ENCODE measurements around the gene ORAI2. TPM values are rescaled to one million over a fixed set of nuclear protein-coding genes. Genes with fewer than 3 reads are reported as not detected.

The ORAI2 gene
- total RNA-seq, 2 experiments from 2014 or later: 149 to 230 TPM

DNA sequence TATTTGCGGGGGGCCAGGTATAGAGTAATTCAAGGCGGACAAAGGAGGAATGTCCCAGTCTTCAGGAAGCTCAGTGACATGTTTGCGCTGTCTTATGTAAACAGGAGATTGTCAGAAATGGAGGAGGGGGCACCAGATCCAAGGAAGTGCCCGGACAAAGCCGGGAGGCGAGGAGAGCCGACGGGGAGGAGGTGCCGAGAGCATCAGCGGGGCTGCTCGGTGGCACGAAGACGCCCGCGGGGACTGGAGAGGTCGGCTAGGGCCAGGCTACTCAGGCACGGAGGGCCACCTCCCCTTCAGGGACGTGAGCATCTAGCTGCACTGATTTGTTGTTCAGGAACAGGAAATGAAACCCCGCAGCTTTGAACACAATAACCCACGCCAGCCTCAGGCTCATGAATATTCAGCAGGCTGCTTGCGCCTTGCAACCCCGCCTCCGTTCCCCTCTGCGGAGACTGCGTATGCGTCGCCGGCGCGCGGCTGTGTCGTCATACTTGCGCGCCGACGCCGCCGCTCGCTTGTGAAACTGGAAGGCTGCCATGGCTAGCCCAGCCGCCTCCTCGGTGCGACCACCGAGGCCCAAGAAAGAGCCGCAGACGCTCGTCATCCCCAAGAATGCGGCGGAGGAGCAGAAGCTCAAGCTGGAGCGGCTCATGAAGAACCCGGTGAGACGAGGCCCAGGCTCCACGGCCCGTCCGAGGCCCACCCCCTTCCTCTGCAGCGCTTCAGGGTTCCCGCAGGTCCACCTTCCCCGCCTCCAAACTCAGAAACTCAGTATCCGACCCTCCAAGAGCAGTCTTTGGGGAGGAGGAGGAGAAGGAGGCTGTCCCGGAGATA is 37.3 kb upstream of the ORAI2 start, which contains the start of gene PRKRIP1:
PRKRIP1 (plus strand) TSS at position 491 of the 837 bp plus-strand sequence; CDS start at position 540, 49 bp downstream.
- intact Hi-C loops (cut with micrococcal nuclease; ENCODE audit: unreplicated experiment): loop anchor here (2.0 to 10.0 kb wide), 2 partner anchors 39 to 851 kb away; no protein-coding TSS in a partner anchor
- DNase-seq (ENCODE audit: low spot score): peak; percentile 100
- Histone ChIP-seq H3K27ac (ENCODE audit: low read depth, low read length, poor library complexity, severe bottlenecking) (peak within 1 kb of the TSS; percentile 81), H3K4me1 (ENCODE audit: insufficient read depth, low read length, poor library complexity, severe bottlenecking) (peaks cover 18% of the 10 kb centered on the region), H3K9me2 (ENCODE audit: insufficient read depth, low read length) (no peaks in the 10 kb centered on the region), H3K79me2 (ENCODE audit: insufficient read depth, low read depth, low read length) (peaks cover 27% of the 10 kb centered on the region), H4K20me1 (ENCODE audit: insufficient read depth, low read length) (0 out of 2 replicates have a peak, but pooled peaks cover 5% of the 10 kb centered on the region), H3K9me3 (ENCODE audit: low read length) (no peaks in the 10 kb centered on the region), H2AFZ (ENCODE audit: low read length) (peak within 1 kb of the TSS; percentile 35; the same call in 1 of the 2 replicates), H3K4me3 (ENCODE audit: low read depth, low read length, poor library complexity, severe bottlenecking) (peak within 1 kb of the TSS; percentile 84), H3K4me2 (ENCODE audit: low read length) (peak within 1 kb of the TSS; percentile 96), H3K36me3 (ENCODE audit: insufficient read depth, low read length) (peaks cover 80% of the 10 kb centered on the region)
- BruUV-seq (replicated peaks): no TSS peak
- POLR2A ChIA-PET: interaction anchor here (0.6 to 3.5 kb wide), 12 partner anchors 15 to 539 kb away, joined by 3 to 14 read pairs (median 4); no protein-coding TSS in a partner anchor
- CTCF ChIA-PET (ENCODE audit: unreplicated experiment): interaction anchor here (0.6 to 1.0 kb wide), 2 partner anchors 9 to 20 kb away, joined by 3 read pairs; no protein-coding TSS in a partner anchor
- TF ChIP-seq EZH2phosphoT487 (IDR thresholded peaks at IDR 0.05; ENCODE audit: borderline replicate concordance, low read depth, low read length): no peak
- TF ChIP-seq, protein P1, sequence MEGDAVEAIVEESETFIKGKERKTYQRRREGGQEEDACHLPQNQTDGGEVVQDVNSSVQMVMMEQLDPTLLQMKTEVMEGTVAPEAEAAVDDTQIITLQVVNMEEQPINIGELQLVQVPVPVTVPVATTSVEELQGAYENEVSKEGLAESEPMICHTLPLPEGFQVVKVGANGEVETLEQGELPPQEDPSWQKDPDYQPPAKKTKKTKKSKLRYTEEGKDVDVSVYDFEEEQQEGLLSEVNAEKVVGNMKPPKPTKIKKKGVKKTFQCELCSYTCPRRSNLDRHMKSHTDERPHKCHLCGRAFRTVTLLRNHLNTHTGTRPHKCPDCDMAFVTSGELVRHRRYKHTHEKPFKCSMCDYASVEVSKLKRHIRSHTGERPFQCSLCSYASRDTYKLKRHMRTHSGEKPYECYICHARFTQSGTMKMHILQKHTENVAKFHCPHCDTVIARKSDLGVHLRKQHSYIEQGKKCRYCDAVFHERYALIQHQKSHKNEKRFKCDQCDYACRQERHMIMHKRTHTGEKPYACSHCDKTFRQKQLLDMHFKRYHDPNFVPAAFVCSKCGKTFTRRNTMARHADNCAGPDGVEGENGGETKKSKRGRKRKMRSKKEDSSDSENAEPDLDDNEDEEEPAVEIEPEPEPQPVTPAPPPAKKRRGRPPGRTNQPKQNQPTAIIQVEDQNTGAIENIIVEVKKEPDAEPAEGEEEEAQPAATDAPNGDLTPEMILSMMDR (conservative IDR thresholded peaks at IDR 0.05; ENCODE audit: low read length): no peak

DNA sequence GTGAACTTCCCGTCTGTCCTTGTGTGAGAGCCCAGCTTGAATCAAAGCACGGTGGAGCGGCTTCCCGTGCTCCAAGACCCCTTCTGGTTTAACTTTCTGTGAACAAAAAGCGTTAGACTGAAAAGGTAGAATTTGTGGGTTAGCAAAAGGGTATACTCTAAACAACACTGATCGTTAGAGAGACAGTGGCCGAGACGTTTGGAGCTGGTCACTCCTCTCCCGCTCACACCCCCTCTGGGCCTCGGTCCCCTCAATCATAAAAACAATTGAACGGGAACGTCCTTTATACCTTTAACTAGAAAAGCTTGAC is 36.7 kb upstream of the ORAI2 start:
- Histone ChIP-seq H2AFZ (ENCODE audit: low read length) (no peak overlapping the region), H3K9me2 (ENCODE audit: insufficient read depth, low read length) (no peaks in the 10 kb centered on the region), H3K4me2 (ENCODE audit: low read length) (peak overlapping the region; percentile 96), H3K79me2 (ENCODE audit: insufficient read depth, low read depth, low read length) (peaks cover 27% of the 10 kb centered on the region), H3K36me3 (ENCODE audit: insufficient read depth, low read length) (peaks cover 82% of the 10 kb centered on the region), H3K4me1 (ENCODE audit: insufficient read depth, low read length, poor library complexity, severe bottlenecking) (peaks cover 20% of the 10 kb centered on the region), H3K9me3 (ENCODE audit: low read length) (no peaks in the 10 kb centered on the region), H3K4me3 (ENCODE audit: low read depth, low read length, poor library complexity, severe bottlenecking) (peak overlapping the region; percentile 84), H3K27ac (ENCODE audit: low read depth, low read length, poor library complexity, severe bottlenecking) (peak overlapping the region; percentile 46), H4K20me1 (ENCODE audit: insufficient read depth, low read length) (0 out of 2 replicates have a peak, but pooled peaks cover 5% of the 10 kb centered on the region)
- intact Hi-C loops (cut with micrococcal nuclease; ENCODE audit: unreplicated experiment): loop anchor here (2.0 to 10.0 kb wide), 2 partner anchors 38 to 852 kb away; no protein-coding TSS in a partner anchor
- CTCF ChIA-PET (ENCODE audit: unreplicated experiment): no interaction called here
- TF ChIP-seq, protein P1 (conservative IDR thresholded peaks at IDR 0.05; ENCODE audit: low read length): no peak
- no peak for TF ChIP-seq EZH2phosphoT487 (IDR thresholded peaks at IDR 0.05; ENCODE audit: borderline replicate concordance, low read depth, low read length)
- TSS peak; percentile 47 for BruUV-seq (replicated peaks)
- POLR2A ChIA-PET: interaction anchor here (0.6 to 3.5 kb wide), 5 partner anchors 21 to 108 kb away, joined by 3 to 14 read pairs (median 4); no protein-coding TSS in a partner anchor
- DNase-seq (ENCODE audit: low spot score): no peak

Data from OCI-LY7 (cell line).